ENCODE data around the gene JAZF1. TPM values are rescaled to one million over a fixed set of nuclear protein-coding genes. Genes with fewer than 3 reads are reported as not detected.

The JAZF1 gene
- total and polyA plus RNA-seq, 2 of the 8 experiments (the other 6 are each of a cell fraction or from before 2014, with no cell fraction given) = 2.6 to 21.8 TPM

DNA sequence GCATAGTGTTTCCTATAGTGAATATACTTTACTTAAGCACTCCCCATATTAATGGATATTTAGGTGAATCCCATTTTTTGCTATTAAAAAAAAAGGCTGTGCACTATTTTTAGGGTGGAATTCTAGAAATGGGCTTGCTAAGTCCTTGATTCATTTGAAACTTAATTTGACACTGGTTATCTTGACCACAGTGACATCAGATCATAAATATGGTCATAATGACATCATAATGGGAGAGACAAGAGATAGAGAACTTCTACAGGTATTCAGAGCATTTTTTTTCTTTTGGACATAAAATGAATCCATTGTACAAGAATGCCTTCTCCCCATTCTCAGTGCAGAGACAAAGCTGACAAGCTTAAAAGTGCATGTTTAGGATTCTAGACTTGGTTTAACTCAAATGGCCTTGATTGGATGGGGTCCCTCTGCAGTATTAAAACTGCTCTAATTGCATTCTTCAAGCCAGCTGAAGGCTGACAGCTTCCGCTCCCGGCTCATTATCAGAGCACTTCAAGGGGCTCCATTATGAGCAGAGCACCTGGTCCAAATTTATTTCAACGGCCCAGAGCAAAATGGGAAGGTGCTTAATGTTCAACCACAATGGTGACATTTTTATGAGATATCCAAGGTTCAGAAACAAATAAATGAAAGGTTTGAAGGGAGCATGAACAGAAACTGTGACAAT, 104.8 kb downstream of the JAZF1 start:
- DNase-seq (ENCODE audit: low read depth in 1 of 2, low spot score in 2 of 2) = no peak
- H3K79me2 ChIP-seq (ENCODE audit: control insufficient read depth in 1 of 2, insufficient read depth in 2 of 2, low read length in 2 of 2) = no peaks in the 10 kb centered on the region
- H2AK5ac ChIP-seq (ENCODE audit: low read depth, low read length) = no peak overlapping the region
- H3K9me3 ChIP-seq (ENCODE audit: insufficient read depth in 2 of 2, low read depth in 1 of 2, low read length in 1 of 2) = no peaks in the 10 kb centered on the region
- no peak overlapping the region for H3K14ac ChIP-seq (ENCODE audit: insufficient read length)
- no peak overlapping the region for H2AFZ ChIP-seq (ENCODE audit: low read length)
- 0 out of 2 replicates have a peak, but pooled peaks cover 2% of the 10 kb centered on the region for H3K79me1 ChIP-seq (ENCODE audit: low read depth, low read length)
- no peaks in the 10 kb centered on the region for H3K36me3 ChIP-seq (ENCODE audit: control insufficient read depth in 2 of 4, insufficient read depth in 4 of 4, low read length in 3 of 4)
- no peak overlapping the region for H3K4ac ChIP-seq (replicated peaks; ENCODE audit: insufficient read length, low read depth, low read length)
- H4K8ac ChIP-seq (ENCODE audit: extremely low read depth, insufficient read depth, low read length) = no peak overlapping the region
- no peak overlapping the region for H3K23ac ChIP-seq (ENCODE audit: insufficient read length)
- H2BK5ac ChIP-seq (ENCODE audit: low read depth, low read length) = no peak overlapping the region
- WGBS, 2 experiments (ENCODE audit: extremely low coverage in 1 of 2, insufficient coverage in 1 of 2, insufficient read length in 1 of 2, insufficient replicate concordance in 2 of 2, low coverage in 1 of 2, low lambda C conversion rate in 2 of 2, missing lambda C conversion rate in 1 of 2) = 85% methylated on average over 3 of the region's 3 CpGs; no CpG with 5 or more reads in 1 of the 2 experiments
- H3K23me2 ChIP-seq (ENCODE audit: low read depth, low read length) = no peaks in the 10 kb centered on the region
- no peaks in the 10 kb centered on the region for H4K20me1 ChIP-seq (replicated peaks in 1 of 2; ENCODE audit: control insufficient read depth in 1 of 2, insufficient read depth in 2 of 2, low read length in 2 of 2)
- ChIA-PET POLR2A (ENCODE audit: partially characterized antibody) (no interaction called here), CTCF (ENCODE audit: partially characterized antibody) (interaction anchor here (0.7 to 7.9 kb wide), 2 partner anchors 14 to 32 kb away, joined by 3 to 133 read pairs; no protein-coding TSS in a partner anchor)
- no peak overlapping the region for H2BK20ac ChIP-seq (ENCODE audit: low read length)
- no peak overlapping the region for H3K18ac ChIP-seq (ENCODE audit: extremely low read depth, low read length)
- H3K27me3 ChIP-seq (replicated peaks in 1 of 4; ENCODE audit: control insufficient read depth in 3 of 4, extremely low read depth in 1 of 4, insufficient read depth in 3 of 4, low read length in 3 of 4) = no peaks in the 10 kb centered on the region
- H2BK15ac ChIP-seq (ENCODE audit: low read length) = no peak overlapping the region
- no peak overlapping the region for H3K56ac ChIP-seq (replicated peaks; ENCODE audit: insufficient read length, low read depth, low read length)
- no peak for TF ChIP-seq SP1 (IDR thresholded peaks at IDR 0.05; ENCODE audit: low read depth, low read length)
- no peak for TF ChIP-seq KDM1A (IDR thresholded peaks at IDR 0.05; ENCODE audit: borderline replicate concordance, low read length)
- TF ChIP-seq JUND (IDR thresholded peaks at IDR 0.05; ENCODE audit: low read length) = no peak
- TF ChIP-seq POLR2AphosphoS5 (IDR thresholded peaks at IDR 0.05; ENCODE audit: low read depth, low read length) = no peak
- TF ChIP-seq RBBP5 (IDR thresholded peaks at IDR 0.05; ENCODE audit: borderline replicate concordance, low read depth, low read length) = no peak
- no peak for TF ChIP-seq KDM5A (IDR thresholded peaks at IDR 0.05; ENCODE audit: low read length)
- TF ChIP-seq BCL11A (IDR thresholded peaks at IDR 0.05; ENCODE audit: low read depth in 2 of 2, low read length in 2 of 2) = no peak
- TF ChIP-seq HDAC6 (IDR thresholded peaks at IDR 0.05; ENCODE audit: low read depth, low read length) = no peak
- peaks cover 0 to 3% (median 0%) of the 10 kb centered on the region in 4 experiments; a peak in 3 of 7 replicates for H3K4me1 ChIP-seq (replicated peaks in 1 of 4; ENCODE audit: control insufficient read depth in 3 of 4, insufficient read depth in 4 of 4, low read length in 3 of 4)
- H2BK12ac ChIP-seq (ENCODE audit: low read depth, low read length) = no peak overlapping the region
- no peak overlapping the region for H3K4me2 ChIP-seq (ENCODE audit: insufficient read depth in 1 of 2, low read depth in 2 of 2, low read length in 2 of 2)
- no peak overlapping the region for H3K4me3 ChIP-seq (ENCODE audit: extremely low read depth in 1 of 4, insufficient read depth in 2 of 4, low read depth in 3 of 4, low read length in 4 of 4)
- H3K27ac ChIP-seq (ENCODE audit: low read depth, low read length) = no peak overlapping the region
- H4K91ac ChIP-seq (replicated peaks; ENCODE audit: insufficient read length, low read length) = no peak overlapping the region
- no peak overlapping the region for H4K5ac ChIP-seq (ENCODE audit: insufficient read length, low read depth, low read length)
- no peak overlapping the region for H2BK120ac ChIP-seq (replicated peaks; ENCODE audit: low read depth, low read length)
- H3K9ac ChIP-seq (replicated peaks in 1 of 4; ENCODE audit: extremely low read depth in 1 of 4, low read depth in 3 of 4, low read length in 3 of 4) = no peak overlapping the region
- FAIRE-seq = no peak

Data from H1 (cell line).